ENCODE measurements around the gene PTPN14. TPM values are rescaled to one million over a fixed set of nuclear protein-coding genes. Genes with fewer than 3 reads are reported as not detected.

The PTPN14 gene
- total RNA-seq, 1 experiment from 2014 or later, result 76.4 TPM

DNA sequence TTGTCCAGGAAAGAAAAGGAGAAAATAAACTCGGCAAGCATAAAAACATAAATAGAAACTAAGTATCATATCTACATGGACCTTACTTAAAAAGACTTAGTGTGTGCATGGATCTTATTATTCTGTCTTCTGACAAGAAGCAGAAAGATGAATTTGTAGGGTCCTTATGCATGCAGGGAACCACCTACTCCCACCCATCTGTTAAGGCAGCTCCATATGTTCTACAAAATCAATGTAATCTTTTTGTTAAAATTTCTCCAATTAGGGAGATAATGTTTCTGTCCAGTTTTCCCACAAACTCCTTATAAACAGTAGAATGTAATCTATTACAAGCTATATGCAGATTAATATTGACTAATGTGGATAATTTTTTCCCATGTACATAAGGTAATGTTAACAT lies 13.9 kb upstream of the PTPN14 start:
- no peak overlapping the region for H3K27ac ChIP-seq (ENCODE audit: insufficient read length, low read depth, low read length)
- H2BK20ac ChIP-seq (ENCODE audit: low read depth, low read length, poor library complexity, severe bottlenecking), result no peak overlapping the region
- H3K79me2 ChIP-seq (ENCODE audit: insufficient read depth, low read length), result no peaks in the 10 kb centered on the region
- H3K4me2 ChIP-seq (ENCODE audit: insufficient read depth, insufficient read length, low read length), result no peak overlapping the region
- no peak overlapping the region for H3K4me3 Mint-ChIP-seq
- no peak overlapping the region for H3K14ac ChIP-seq (ENCODE audit: insufficient read depth, low read length)
- H3K9ac ChIP-seq (ENCODE audit: extremely low read depth, insufficient read length, low read length), result no peak overlapping the region
- no peaks in the 10 kb centered on the region for H3K27me3 Mint-ChIP-seq (ENCODE audit: low read depth)
- no peak overlapping the region for H3K18ac ChIP-seq (ENCODE audit: insufficient read length, low read depth, low read length)
- no peaks in the 10 kb centered on the region for H3K36me3 Mint-ChIP-seq (ENCODE audit: insufficient read depth in 1 of 3, low read depth in 3 of 3)
- H3K4ac ChIP-seq (ENCODE audit: low read depth, low read length), result no peak overlapping the region
- no peak for DNase-seq
- no peaks in the 10 kb centered on the region for H3K79me1 ChIP-seq (ENCODE audit: insufficient read depth, low read depth, low read length, poor library complexity, severe bottlenecking)
- H2AK5ac ChIP-seq (ENCODE audit: insufficient read length, low read length), result no peak overlapping the region
- no peaks in the 10 kb centered on the region for H3K9me3 ChIP-seq (ENCODE audit: control insufficient read depth, low read depth, low read length)
- no peak overlapping the region for H2BK15ac ChIP-seq (ENCODE audit: low read depth, low read length)
- H3K9me3 Mint-ChIP-seq, result no peaks in the 10 kb centered on the region
- H3K4me1 Mint-ChIP-seq, result no peaks in the 10 kb centered on the region
- TF ChIP-seq, protein P1, sequence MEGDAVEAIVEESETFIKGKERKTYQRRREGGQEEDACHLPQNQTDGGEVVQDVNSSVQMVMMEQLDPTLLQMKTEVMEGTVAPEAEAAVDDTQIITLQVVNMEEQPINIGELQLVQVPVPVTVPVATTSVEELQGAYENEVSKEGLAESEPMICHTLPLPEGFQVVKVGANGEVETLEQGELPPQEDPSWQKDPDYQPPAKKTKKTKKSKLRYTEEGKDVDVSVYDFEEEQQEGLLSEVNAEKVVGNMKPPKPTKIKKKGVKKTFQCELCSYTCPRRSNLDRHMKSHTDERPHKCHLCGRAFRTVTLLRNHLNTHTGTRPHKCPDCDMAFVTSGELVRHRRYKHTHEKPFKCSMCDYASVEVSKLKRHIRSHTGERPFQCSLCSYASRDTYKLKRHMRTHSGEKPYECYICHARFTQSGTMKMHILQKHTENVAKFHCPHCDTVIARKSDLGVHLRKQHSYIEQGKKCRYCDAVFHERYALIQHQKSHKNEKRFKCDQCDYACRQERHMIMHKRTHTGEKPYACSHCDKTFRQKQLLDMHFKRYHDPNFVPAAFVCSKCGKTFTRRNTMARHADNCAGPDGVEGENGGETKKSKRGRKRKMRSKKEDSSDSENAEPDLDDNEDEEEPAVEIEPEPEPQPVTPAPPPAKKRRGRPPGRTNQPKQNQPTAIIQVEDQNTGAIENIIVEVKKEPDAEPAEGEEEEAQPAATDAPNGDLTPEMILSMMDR (conservative IDR thresholded peaks at IDR 0.05), result no peak
- no peak overlapping the region for H4K5ac ChIP-seq (ENCODE audit: insufficient read length, low read depth, low read length)
- H4K91ac ChIP-seq (ENCODE audit: insufficient read length, low read depth, low read length), result no peak overlapping the region
- no peaks in the 10 kb centered on the region for H3K27me3 ChIP-seq (ENCODE audit: insufficient read depth, low read length)
- H2BK120ac ChIP-seq (ENCODE audit: low read depth, low read length, poor library complexity, severe bottlenecking), result no peak overlapping the region
- no peak overlapping the region for H2AFZ ChIP-seq (ENCODE audit: low read length)
- H3K4me1 ChIP-seq (ENCODE audit: insufficient read depth, low read length), result no peaks in the 10 kb centered on the region
- no peak overlapping the region for H4K8ac ChIP-seq (replicated peaks; ENCODE audit: insufficient read length, low read depth, low read length)
- no peak overlapping the region for H2BK12ac ChIP-seq (ENCODE audit: insufficient read length, low read depth, low read length)
- no peak overlapping the region for H2BK5ac ChIP-seq (ENCODE audit: insufficient read length, low read length)
- WGBS (ENCODE audit: extremely low coverage, insufficient read length, low lambda C conversion rate), result no CpG with 5 or more reads among the region's 1 CpG
- H3K23me2 ChIP-seq (ENCODE audit: insufficient read length, low read depth, low read length, poor library complexity, severe bottlenecking), result no peaks in the 10 kb centered on the region
- H3T11ph ChIP-seq (ENCODE audit: low read length), result no peak overlapping the region
- H3K27ac Mint-ChIP-seq, result no peak overlapping the region
- H3K56ac ChIP-seq (ENCODE audit: insufficient read length, low read depth, low read length), result no peak overlapping the region
- no peak overlapping the region for H3K23ac ChIP-seq (ENCODE audit: insufficient read length, low read depth, low read length)
- H4K20me1 ChIP-seq (ENCODE audit: control insufficient read depth, insufficient read depth, insufficient read length), result no peaks in the 10 kb centered on the region
